Mesenchymal stem cell (in vitro differentiated cells and primary cell): ENCODE results near the gene CKAP2L.

ENCODE experiments used
- DNase-seq: peaks from one replicate; pipeline ENCODE4 v3.0.0-alpha.2; 2013
- H2AFZ ChIP-seq: one replicate; pipeline ENCODE4 v1.6.1; 2013; ENCODE audit warnings: low read depth, mild to moderate bottlenecking, control low read depth, inconsistent platforms, low read length, moderate library complexity
- H2AK5ac ChIP-seq: 2 replicates; pipeline ENCODE4 v1.6.1; 2013; ENCODE audit warnings: low read length, moderate library complexity, mild to moderate bottlenecking, inconsistent platforms; ENCODE audit not compliant: severe bottlenecking
- H2BK120ac ChIP-seq: one replicate; pipeline ENCODE4 v1.6.1; 2013; ENCODE audit warnings: low read depth, mild to moderate bottlenecking, inconsistent platforms, low read length, moderate library complexity
- H2BK12ac ChIP-seq, 2 experiments: one replicate each; pipeline ENCODE4 v1.6.1; 2013; ENCODE audit warnings: inconsistent platforms in 2 of 2, low read length in 2 of 2, mild to moderate bottlenecking in 2 of 2, moderate library complexity in 2 of 2, control low read depth in 1 of 2
- H2BK15ac ChIP-seq: one replicate; pipeline ENCODE4 v1.6.1; 2013; ENCODE audit warnings: mild to moderate bottlenecking, low read depth, inconsistent platforms; ENCODE audit not compliant: poor library complexity, severe bottlenecking
- H2BK5ac ChIP-seq: 2 replicates; pipeline ENCODE4 v1.6.1; 2013; ENCODE audit warnings: low read depth, mild to moderate bottlenecking, low read length, control low read depth, inconsistent platforms; ENCODE audit not compliant: poor library complexity, severe bottlenecking
- H3K14ac ChIP-seq, 2 experiments: one replicate each; pipeline ENCODE4 v1.6.1; 2013; ENCODE audit warnings: inconsistent platforms in 2 of 2, low read length in 2 of 2, control low read depth in 1 of 2, mild to moderate bottlenecking in 1 of 2, moderate library complexity in 1 of 2
- H3K18ac ChIP-seq, 2 experiments: one replicate each; pipeline ENCODE4 v1.6.1; 2013; ENCODE audit warnings: inconsistent platforms in 2 of 2, low read length in 2 of 2, control low read depth in 1 of 2, low read depth in 1 of 2, mild to moderate bottlenecking in 1 of 2
- H3K23ac ChIP-seq, 2 experiments: one replicate each; pipeline ENCODE4 v1.6.1; 2013; ENCODE audit warnings: inconsistent platforms in 2 of 2, low read length in 2 of 2, mild to moderate bottlenecking in 2 of 2, moderate library complexity in 2 of 2, control low read depth in 1 of 2
- H3K27ac ChIP-seq: 2 replicates; pipeline ENCODE4 v1.5.1; 2013; ENCODE audit warnings: mild to moderate bottlenecking, moderate library complexity, low read length, control low read depth, inconsistent platforms; ENCODE audit not compliant: poor library complexity, severe bottlenecking
- H3K27me3 ChIP-seq, 2 experiments: 2 replicates each; pipeline versions ENCODE4 v1.6.1 to v1.7.0; 2013; ENCODE audit warnings: low read length in 2 of 2, mild to moderate bottlenecking in 2 of 2, moderate library complexity in 2 of 2, control low read depth in 1 of 2, inconsistent platforms in 1 of 2; ENCODE audit not compliant: control insufficient read depth in 1 of 2, insufficient read depth in 1 of 2
- H3K36me3 ChIP-seq, 2 experiments: 2 replicates each; pipeline versions ENCODE4 v1.6.1 to v1.7.0; 2013; ENCODE audit warnings: low read length in 2 of 2, control low read depth in 1 of 2, inconsistent platforms in 1 of 2, low read depth in 1 of 2, mild to moderate bottlenecking in 1 of 2; ENCODE audit not compliant: insufficient read depth in 2 of 2, control insufficient read depth in 1 of 2
- H3K4ac ChIP-seq, 2 experiments: one replicate each; pipeline ENCODE4 v1.6.1; 2013; ENCODE audit warnings: inconsistent platforms in 2 of 2, low read length in 2 of 2, mild to moderate bottlenecking in 2 of 2, moderate library complexity in 2 of 2, control low read depth in 1 of 2, low read depth in 1 of 2
- H3K4me1 ChIP-seq: 2 replicates; pipeline ENCODE4 v1.6.1; 2013; ENCODE audit warnings: low read depth, low read length, control low read depth; ENCODE audit not compliant: control insufficient read depth, insufficient read depth
- H3K4me2 ChIP-seq: 2 replicates; pipeline ENCODE4 v1.6.1; 2013; ENCODE audit warnings: low read length, mild to moderate bottlenecking, inconsistent platforms; ENCODE audit not compliant: poor library complexity, severe bottlenecking
- H3K4me3 ChIP-seq, 2 experiments: 2 replicates each; pipeline versions ENCODE4 v1.5.1 to v1.7.0; 2013; ENCODE audit warnings: low read length in 2 of 2, mild to moderate bottlenecking in 2 of 2, control low read depth in 1 of 2, low read depth in 1 of 2; ENCODE audit not compliant: insufficient read depth in 1 of 2
- H3K79me1 ChIP-seq: replicated peaks from 2 replicates; pipeline ENCODE4 v1.6.1; 2013; ENCODE audit warnings: mild to moderate bottlenecking, control low read depth, low read length, inconsistent platforms; ENCODE audit not compliant: poor library complexity, severe bottlenecking
- H3K9ac ChIP-seq: 2 replicates; pipeline ENCODE4 v1.7.0; 2013; ENCODE audit warnings: mild to moderate bottlenecking, low read length, moderate library complexity
- H3K9me3 ChIP-seq: 2 replicates; pipeline ENCODE4 v1.7.0; 2013; ENCODE audit warnings: mild to moderate bottlenecking, low read length; ENCODE audit not compliant: control insufficient read depth
- H4K8ac ChIP-seq: one replicate; pipeline ENCODE4 v1.6.1; 2013; ENCODE audit warnings: inconsistent platforms, mild to moderate bottlenecking, low read length, moderate library complexity
- H4K91ac ChIP-seq: one replicate; pipeline ENCODE4 v1.6.1; 2013; ENCODE audit warnings: mild to moderate bottlenecking, low read length, inconsistent platforms
- WGBS: methylation state at CpG from one replicate; pipeline ENCODE4 v1.1.7; 2013; ENCODE audit warnings: mixed read lengths; 5-methylcytosine and 5-hydroxymethylcytosine counted together

Gene CKAP2L

DNA sequence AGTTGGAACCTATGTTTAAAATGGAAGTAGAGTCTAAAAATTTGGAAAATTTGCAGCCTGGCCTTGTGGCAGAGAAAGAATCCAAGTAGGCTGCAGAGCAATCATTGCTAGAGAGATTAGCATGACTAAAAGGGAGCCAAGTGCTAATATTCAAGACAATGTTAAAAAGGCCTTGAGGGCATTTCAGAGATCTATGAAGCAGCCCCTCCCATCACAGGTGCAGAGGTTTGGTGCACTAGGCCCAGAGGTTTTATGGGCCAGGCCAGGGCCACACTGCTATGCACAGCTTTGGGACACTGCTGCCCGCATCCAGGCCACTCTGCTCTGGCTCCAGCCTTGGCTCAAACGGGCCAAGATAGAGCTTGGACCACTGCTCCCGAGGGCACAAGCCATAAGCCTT lies 26.6 kb upstream of the CKAP2L start:
- no peak overlapping the region for H4K8ac ChIP-seq

DNA sequence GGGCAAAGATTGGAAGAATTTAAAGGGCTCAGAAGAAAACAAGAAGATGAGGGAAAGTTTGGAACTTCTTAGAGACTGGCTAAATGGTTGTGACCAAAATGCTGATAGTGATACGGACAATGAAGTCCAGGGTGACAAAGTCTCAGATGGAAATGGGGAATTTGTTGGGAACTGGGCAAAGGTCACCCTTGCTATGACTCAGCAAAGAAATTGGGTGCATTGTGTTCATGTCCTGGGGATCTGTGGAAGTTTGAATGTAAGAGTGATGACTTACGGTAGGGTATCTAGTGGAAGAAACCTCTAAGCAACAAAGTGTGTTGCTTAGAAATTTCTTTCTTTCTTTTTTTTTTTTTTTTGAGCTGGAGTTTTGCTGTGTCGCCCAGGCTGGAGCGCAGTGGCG lies 25.9 kb upstream of the CKAP2L start:
- H3K9ac ChIP-seq = no peak overlapping the region
- H3K9me3 ChIP-seq = no peaks in the 10 kb centered on the region
- H4K91ac ChIP-seq = no peak overlapping the region
- WGBS = 98% methylated on average over 4 of the region's 5 CpGs
- no peak overlapping the region for H3K4me3 ChIP-seq
- no peak overlapping the region for H3K18ac ChIP-seq
- no peak overlapping the region for H2BK15ac ChIP-seq
- H2AFZ ChIP-seq = no peak overlapping the region
- H3K27ac ChIP-seq = no peak overlapping the region
- H3K4ac ChIP-seq = no peak overlapping the region
- H3K36me3 ChIP-seq = no peaks in the 10 kb centered on the region
- no peaks in the 10 kb centered on the region for H3K27me3 ChIP-seq
- no peak overlapping the region for H4K8ac ChIP-seq
- H2BK12ac ChIP-seq = no peak overlapping the region
- no peak overlapping the region for H3K23ac ChIP-seq
- no peaks in the 10 kb centered on the region for H3K79me1 ChIP-seq
- no peak overlapping the region for H2BK5ac ChIP-seq
- H3K4me2 ChIP-seq = no peak overlapping the region
- no peak overlapping the region for H2BK120ac ChIP-seq
- no peak for DNase-seq
- no peak overlapping the region for H3K14ac ChIP-seq
- H3K4me1 ChIP-seq = no peaks in the 10 kb centered on the region
- H2AK5ac ChIP-seq = no peak overlapping the region

More for the DNA sequence above, 26.6 kb upstream of the CKAP2L start:
- H3K9me3 ChIP-seq = no peaks in the 10 kb centered on the region
- H2BK5ac ChIP-seq = no peak overlapping the region
- no peak overlapping the region for H3K27ac ChIP-seq
- H3K4me2 ChIP-seq = no peak overlapping the region
- H3K36me3 ChIP-seq = no peaks in the 10 kb centered on the region
- no peak overlapping the region for H2AK5ac ChIP-seq
- no peak overlapping the region for H4K91ac ChIP-seq
- H3K9ac ChIP-seq = no peak overlapping the region
- no peak overlapping the region for H2AFZ ChIP-seq
- H2BK12ac ChIP-seq = no peak overlapping the region
- H3K79me1 ChIP-seq = no peaks in the 10 kb centered on the region
- H3K4ac ChIP-seq = no peak overlapping the region
- no peak overlapping the region for H3K4me3 ChIP-seq
- H3K4me1 ChIP-seq = no peaks in the 10 kb centered on the region
- H3K18ac ChIP-seq = no peak overlapping the region
- no peak for DNase-seq
- H3K14ac ChIP-seq = no peak overlapping the region
- WGBS = 87% methylated on average over 3 of the region's 3 CpGs
- no peak overlapping the region for H3K23ac ChIP-seq
- H3K27me3 ChIP-seq = no peaks in the 10 kb centered on the region
- no peak overlapping the region for H2BK15ac ChIP-seq
- H2BK120ac ChIP-seq = no peak overlapping the region

DNA sequence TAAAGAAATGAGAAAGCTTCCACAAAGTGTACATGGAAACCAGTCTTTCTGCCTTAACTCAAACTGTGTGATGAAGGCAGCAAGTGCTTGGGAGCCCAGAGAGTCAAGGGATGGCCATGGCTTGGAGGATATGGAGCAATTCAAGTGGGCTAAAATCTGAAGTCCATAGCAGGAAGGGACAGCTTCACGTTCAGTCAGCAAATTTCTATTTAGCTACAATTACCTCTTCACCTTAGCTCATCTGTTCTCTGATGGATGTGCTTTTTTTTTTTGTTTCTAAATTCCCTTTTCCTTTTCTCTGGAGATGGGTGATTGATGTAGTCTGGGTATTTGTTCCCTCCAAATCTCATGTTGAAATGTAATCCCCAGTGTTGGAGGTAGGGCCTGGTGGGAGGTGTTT lies 24.8 kb upstream of the CKAP2L start:
- Histone ChIP-seq H2BK5ac (no peak overlapping the region), H3K9me3 (no peaks in the 10 kb centered on the region), H2AFZ (no peak overlapping the region), H2BK120ac (no peak overlapping the region), H2AK5ac (no peak overlapping the region), H2BK15ac (no peak overlapping the region), H3K27ac (no peak overlapping the region), H3K23ac (no peak overlapping the region), H3K36me3 (no peaks in the 10 kb centered on the region), H3K4ac (no peak overlapping the region), H3K4me2 (no peak overlapping the region), H4K8ac (no peak overlapping the region), H4K91ac (no peak overlapping the region), H3K4me3 (no peak overlapping the region), H3K27me3 (no peaks in the 10 kb centered on the region), H3K9ac (no peak overlapping the region), H3K18ac (no peak overlapping the region), H3K4me1 (no peaks in the 10 kb centered on the region), H3K79me1 (no peaks in the 10 kb centered on the region), H3K14ac (no peak overlapping the region), H2BK12ac (no peak overlapping the region)
- WGBS = no CpG with 5 or more reads among the region's 1 CpG
- DNase-seq = no peak

DNA sequence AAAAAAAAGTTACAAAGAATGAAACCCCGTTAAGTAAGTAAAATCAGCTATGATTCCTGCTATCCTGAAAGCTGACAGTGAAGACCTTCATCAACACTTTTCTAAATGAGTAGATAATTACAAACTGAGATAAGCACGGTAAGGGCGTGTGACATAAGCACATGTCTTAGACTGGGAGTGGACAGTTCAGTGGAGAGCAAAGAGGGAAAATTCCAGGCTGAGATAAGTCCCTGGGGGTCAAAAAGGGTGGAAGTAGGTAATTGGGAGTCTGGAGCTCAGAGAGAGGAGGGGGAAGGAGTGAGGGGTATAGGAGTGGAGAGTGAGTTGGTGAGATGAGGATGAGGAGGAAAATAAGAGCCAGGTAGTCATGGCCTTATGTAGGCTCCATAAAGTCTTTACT lies 24.2 kb upstream of the CKAP2L start:
- H3K23ac ChIP-seq = no peak overlapping the region

More for the DNA sequence above, 24.2 kb upstream of the CKAP2L start:
- no peak for DNase-seq
- no peak overlapping the region for H3K9ac ChIP-seq
- no peak overlapping the region for H2BK12ac ChIP-seq
- no peak overlapping the region for H2BK120ac ChIP-seq
- no peak overlapping the region for H3K18ac ChIP-seq
- H3K79me1 ChIP-seq = no peaks in the 10 kb centered on the region
- no peak overlapping the region for H3K4ac ChIP-seq
- H2AFZ ChIP-seq = no peak overlapping the region
- 68% methylated on average over 2 of the region's 3 CpGs for WGBS
- H3K9me3 ChIP-seq = no peaks in the 10 kb centered on the region
- H2AK5ac ChIP-seq = no peak overlapping the region
- H4K91ac ChIP-seq = no peak overlapping the region
- no peak overlapping the region for H3K4me3 ChIP-seq
- no peaks in the 10 kb centered on the region for H3K27me3 ChIP-seq
- no peak overlapping the region for H4K8ac ChIP-seq
- H2BK5ac ChIP-seq = no peak overlapping the region
- no peak overlapping the region for H3K14ac ChIP-seq
- no peak overlapping the region for H2BK15ac ChIP-seq
- no peak overlapping the region for H3K4me2 ChIP-seq
- H3K36me3 ChIP-seq = no peaks in the 10 kb centered on the region
- H3K27ac ChIP-seq = no peak overlapping the region
- no peaks in the 10 kb centered on the region for H3K4me1 ChIP-seq
